ENCODE results near the gene ADAMTS1.
"Not testable (repeated sequence)": the region's sequence is repeated elsewhere in the genome, so short reads cannot be mapped to it uniquely, and the experiment has no call there.

ADAMTS1 gene

DNA sequence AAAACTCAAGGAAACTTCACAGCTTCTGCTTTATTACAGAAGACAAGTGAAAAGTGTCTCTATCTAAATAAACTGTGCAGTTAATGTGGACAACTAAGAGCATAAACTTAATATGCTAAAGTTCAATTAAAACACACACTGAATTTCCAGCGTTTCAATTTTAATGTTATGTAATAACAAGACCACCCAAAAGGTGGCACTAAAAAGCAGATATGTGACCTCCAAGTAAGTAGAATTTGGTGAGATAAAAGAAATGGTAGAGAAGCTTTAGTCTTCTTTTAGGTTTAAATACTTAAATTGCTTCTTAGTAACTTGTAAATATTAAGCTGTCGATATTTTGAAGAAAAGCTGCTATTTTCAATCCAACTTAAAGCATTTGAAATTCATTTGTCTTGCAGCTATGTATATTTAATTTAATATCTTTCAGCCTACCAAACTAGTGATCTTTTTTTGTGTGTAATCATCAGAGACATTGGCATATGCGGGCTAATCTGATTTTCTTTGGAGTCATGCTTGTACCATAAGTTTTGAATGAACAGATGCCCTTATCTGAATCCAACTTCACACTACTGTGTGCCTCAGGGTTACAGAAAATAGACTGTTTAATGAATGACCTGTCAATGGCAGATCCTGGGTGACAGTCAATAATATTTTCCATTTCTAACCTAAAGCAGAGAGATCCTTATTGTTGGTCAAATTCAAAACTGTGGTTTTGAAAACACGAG, 36.5 kb upstream of the ADAMTS1 start:
- no peak overlapping the region for H3K4me3 ChIP-seq (ENCODE audit: low read depth, low read length)
- TF ChIP-seq, protein P1, sequence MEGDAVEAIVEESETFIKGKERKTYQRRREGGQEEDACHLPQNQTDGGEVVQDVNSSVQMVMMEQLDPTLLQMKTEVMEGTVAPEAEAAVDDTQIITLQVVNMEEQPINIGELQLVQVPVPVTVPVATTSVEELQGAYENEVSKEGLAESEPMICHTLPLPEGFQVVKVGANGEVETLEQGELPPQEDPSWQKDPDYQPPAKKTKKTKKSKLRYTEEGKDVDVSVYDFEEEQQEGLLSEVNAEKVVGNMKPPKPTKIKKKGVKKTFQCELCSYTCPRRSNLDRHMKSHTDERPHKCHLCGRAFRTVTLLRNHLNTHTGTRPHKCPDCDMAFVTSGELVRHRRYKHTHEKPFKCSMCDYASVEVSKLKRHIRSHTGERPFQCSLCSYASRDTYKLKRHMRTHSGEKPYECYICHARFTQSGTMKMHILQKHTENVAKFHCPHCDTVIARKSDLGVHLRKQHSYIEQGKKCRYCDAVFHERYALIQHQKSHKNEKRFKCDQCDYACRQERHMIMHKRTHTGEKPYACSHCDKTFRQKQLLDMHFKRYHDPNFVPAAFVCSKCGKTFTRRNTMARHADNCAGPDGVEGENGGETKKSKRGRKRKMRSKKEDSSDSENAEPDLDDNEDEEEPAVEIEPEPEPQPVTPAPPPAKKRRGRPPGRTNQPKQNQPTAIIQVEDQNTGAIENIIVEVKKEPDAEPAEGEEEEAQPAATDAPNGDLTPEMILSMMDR (IDR thresholded peaks at IDR 0.05; ENCODE audit: borderline replicate concordance, insufficient read depth, low read depth, low read length), result no peak

DNA sequence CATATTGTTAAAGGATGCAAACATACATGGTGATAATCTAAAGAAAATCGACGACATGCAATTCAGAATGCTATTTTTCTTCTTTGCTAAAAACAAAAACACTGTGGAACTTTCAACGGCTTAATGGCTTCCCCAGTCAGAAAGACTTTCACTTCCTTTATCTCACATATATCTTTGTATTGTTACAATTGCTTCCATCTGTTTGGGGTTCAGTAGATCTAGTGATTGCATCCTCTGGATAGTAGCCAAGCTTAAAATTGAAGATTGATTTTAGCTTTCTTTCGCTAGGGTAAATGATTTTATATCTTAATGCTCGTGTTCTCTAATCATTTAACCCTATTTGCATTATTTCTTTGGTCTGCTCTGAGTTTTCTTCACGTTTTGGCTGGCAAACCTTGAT, 31.8 kb upstream of the ADAMTS1 start:
- TF ChIP-seq, protein P1 (IDR thresholded peaks at IDR 0.05; ENCODE audit: borderline replicate concordance, insufficient read depth, low read depth, low read length), result no peak
- no peak overlapping the region for H3K4me3 ChIP-seq (ENCODE audit: low read depth, low read length)

GRCh38 chr21:26874347-26874746, 29.1 kb upstream of the ADAMTS1 start:
- H3K4me3 ChIP-seq (ENCODE audit: low read depth, low read length), result no peak overlapping the region
- TF ChIP-seq, protein P1 (IDR thresholded peaks at IDR 0.05; ENCODE audit: borderline replicate concordance, insufficient read depth, low read depth, low read length), result no peak

DNA sequence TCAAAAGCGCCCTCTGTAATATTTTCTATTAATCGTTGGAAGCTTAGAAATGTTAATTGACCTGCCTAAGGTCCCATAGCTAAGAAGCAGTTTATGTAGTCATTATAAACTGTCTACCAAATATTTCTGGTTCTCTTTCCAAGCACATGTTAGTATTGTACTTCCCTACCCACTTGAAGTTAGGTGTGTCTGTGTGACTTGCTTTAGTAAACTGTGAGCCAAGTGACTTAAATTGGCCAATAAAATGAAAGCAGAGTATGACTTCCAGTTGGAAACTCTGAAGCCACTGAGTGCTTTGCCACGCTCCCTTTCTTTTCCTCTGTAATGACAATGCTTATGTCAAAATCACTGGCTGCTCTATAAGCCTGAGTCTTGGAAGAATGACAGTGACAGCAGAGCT, 20.6 kb upstream of the ADAMTS1 start:
- no peak overlapping the region for H3K4me3 ChIP-seq (ENCODE audit: low read depth, low read length)
- TF ChIP-seq, protein P1 (IDR thresholded peaks at IDR 0.05; ENCODE audit: borderline replicate concordance, insufficient read depth, low read depth, low read length), result no peak

- H3K4me3 ChIP-seq (ENCODE audit: low read depth, low read length), result not testable (repeated sequence)
Observed at GRCh38 chr21:26856871-26857350, 11.7 kb upstream of the ADAMTS1 start.

- H3K4me3 ChIP-seq (ENCODE audit: low read depth, low read length), result not testable (repeated sequence)
Observed at GRCh38 chr21:26854695-26855094, 9.5 kb upstream of the ADAMTS1 start.

- TF ChIP-seq, protein P1 (IDR thresholded peaks at IDR 0.05; ENCODE audit: borderline replicate concordance, insufficient read depth, low read depth, low read length), result no peak
- H3K4me3 ChIP-seq (ENCODE audit: low read depth, low read length), result no peak overlapping the region
Observed at GRCh38 chr21:26852423-26852822, 7.2 kb upstream of the ADAMTS1 start.

- TF ChIP-seq, protein P1 (IDR thresholded peaks at IDR 0.05; ENCODE audit: borderline replicate concordance, insufficient read depth, low read depth, low read length), result no peak
- H3K4me3 ChIP-seq (ENCODE audit: low read depth, low read length), result no peak overlapping the region
Observed at GRCh38 chr21:26851109-26851944, 6.1 kb upstream of the ADAMTS1 start.

Measured in GM12875 (cell line).